Posterior vena cava (tissue), 2 donors: ENCODE results near the gene TTLL5. TPM values are rescaled to one million over a fixed set of nuclear protein-coding genes. Genes with fewer than 3 reads are reported as not detected.
"Not testable (repeated sequence)": the region's sequence is repeated elsewhere in the genome, so short reads cannot be mapped to it uniquely, and the experiment has no call there.

Experiments
- DNase-seq: peaks from one replicate; pipeline ENCODE4 v3.0.0-alpha.2; 2020; ENCODE audit warnings: low spot score
- intact Hi-C, 2 donors: fragments of 100-400 bp; cut with DNase I; formaldehyde crosslinking; loops; one replicate each; pipeline versions ENCODE4 v1.14.1 to v1.14.2; 2022 to 2023
- total RNA-seq, 2 donors: library from RNA; stranded (reverse); fragmentation: NEBNext Ultra II Directional; extraction: Animal tissue kit (Norgen Biotek cat#: 25700); gene quantifications; one replicate each; pipeline ENCODE4 v1.2.1, GENCODE V29; 2021
- donor health status: DM: yes; HTN: yes; CAD: no.
- donor health status: DM: yes; HTN: yes; CAD: no.

TTLL5 gene
- total RNA-seq, 2 donors from 2014 or later = 26.9 to 28.5 TPM

GRCh38 chr14:75685910-75686309 lies 24.9 kb downstream of the TTLL5 start:
- DNase-seq = no peak
- intact Hi-C loops = no loop called here

GRCh38 chr14:75689012-75689411 lies 28.0 kb downstream of the TTLL5 start:
- peak; percentile 86 for DNase-seq
- intact Hi-C loops = no loop called here

GRCh38 chr14:75690010-75690409 lies 29.0 kb downstream of the TTLL5 start:
- intact Hi-C loops = no loop called here

DNA sequence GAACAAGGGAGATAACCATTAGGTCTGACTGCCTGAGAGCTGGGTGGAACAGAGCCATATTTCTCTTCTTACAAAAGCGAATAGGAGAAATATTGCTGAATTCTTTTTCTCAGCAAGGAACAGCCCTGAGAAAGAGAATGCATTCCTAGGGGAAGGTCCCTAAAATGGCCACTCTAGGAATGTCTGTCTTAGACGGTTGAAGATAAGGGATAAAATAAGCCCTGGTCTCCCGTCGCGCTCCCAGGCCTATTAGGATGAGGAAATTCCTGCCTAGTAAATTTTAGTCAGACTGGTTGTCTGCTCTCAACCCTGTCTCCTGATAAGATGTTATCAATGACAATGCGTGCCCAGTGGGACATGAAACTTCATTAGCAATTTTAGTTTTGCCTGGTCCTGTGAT lies 34.0 kb downstream of the TTLL5 start:
- intact Hi-C loops, DNase-seq: not testable (repeated sequence)

More at GRCh38 chr14:75690010-75690409, 29.0 kb downstream of the TTLL5 start:
- no peak for DNase-seq

DNA sequence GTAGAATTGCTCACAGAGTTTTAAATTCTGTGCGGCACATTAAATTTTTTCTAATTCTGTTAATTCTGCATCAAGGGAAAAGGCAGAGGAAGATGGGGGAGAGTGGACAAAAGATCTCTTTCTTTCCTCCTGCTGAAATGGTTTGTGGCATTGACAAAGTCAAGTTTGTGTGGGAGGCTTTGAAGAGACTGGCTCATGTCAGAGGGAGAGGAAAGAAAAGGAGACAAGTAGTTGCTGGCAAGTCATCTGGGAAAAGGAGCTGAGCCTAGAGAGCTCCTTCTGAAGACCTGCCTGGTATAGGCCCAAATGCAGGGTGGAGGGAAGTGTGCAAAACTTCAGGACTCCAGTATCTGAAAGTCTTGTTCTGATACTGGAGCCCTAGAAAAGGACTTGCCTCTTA lies 36.3 kb downstream of the TTLL5 start:
- DNase-seq = no peak
- intact Hi-C loops = no loop called here

GRCh38 chr14:75697918-75698317 lies 36.9 kb downstream of the TTLL5 start:
- intact Hi-C loops = no loop called here
- DNase-seq = no peak

- DNase-seq = no peak
- intact Hi-C loops = no loop called here
Observed at GRCh38 chr14:75699331-75699730, 38.3 kb downstream of the TTLL5 start.

- intact Hi-C loops = no loop called here
- no peak for DNase-seq
Observed at GRCh38 chr14:75700295-75700694, 39.2 kb downstream of the TTLL5 start.

- DNase-seq = no peak
- intact Hi-C loops = no loop called here
Observed at GRCh38 chr14:75702122-75702521, 41.1 kb downstream of the TTLL5 start.

DNA sequence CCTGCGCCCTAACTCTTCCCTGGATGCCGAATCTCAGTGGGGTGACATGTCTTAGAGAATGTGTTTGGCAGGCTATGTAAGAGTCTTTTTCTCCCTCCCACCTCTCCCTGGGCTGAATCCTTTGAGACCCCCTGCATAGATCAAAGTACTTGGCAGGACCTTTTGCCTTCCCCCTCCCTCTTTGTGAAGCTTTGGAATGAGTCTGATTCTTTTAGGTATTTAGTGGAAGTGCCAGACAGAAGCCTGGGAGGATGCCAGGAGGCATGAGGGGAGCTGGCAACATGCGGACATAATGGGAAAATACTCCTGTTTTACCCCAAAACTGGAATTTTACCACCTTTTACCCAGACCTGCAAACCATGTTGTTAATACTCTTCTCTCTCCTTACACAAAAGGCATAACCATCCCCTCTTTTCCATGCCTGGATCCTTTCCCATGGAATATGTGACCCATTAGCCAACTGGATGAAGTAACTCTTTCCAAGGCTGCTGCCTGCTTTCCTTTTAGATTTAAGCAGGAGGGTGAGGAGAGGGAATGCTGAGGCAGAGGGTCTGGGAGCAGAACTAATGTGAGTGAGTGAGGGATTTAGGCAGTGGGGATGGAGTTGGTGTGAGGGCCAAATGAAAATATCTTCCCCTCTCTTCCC lies 41.7 kb downstream of the TTLL5 start:
- DNase-seq = no peak
- intact Hi-C loops = no loop called here

GRCh38 chr14:75703467-75703866 lies 42.4 kb downstream of the TTLL5 start:
- intact Hi-C loops = no loop called here
- DNase-seq = no peak

DNA sequence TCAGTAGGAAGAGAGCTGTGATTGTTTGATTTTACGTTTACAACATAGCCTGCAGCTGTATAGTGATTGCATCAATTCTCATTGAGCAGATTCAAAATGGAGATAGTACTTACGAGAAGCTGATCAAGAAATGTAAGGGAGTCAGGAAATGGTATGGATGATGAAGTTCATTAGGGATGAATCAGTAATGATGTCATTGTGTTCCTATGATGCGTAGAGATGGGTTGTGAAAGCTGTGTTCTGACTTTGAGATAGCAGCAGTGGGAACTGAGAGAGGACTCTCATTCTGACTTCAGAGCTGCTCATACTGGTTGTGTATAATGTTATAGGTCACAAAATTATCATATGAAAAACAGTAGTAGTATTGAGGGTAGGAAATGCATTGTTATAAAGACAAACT lies 44.0 kb downstream of the TTLL5 start:
- intact Hi-C loops = no loop called here
- DNase-seq = no peak

DNA sequence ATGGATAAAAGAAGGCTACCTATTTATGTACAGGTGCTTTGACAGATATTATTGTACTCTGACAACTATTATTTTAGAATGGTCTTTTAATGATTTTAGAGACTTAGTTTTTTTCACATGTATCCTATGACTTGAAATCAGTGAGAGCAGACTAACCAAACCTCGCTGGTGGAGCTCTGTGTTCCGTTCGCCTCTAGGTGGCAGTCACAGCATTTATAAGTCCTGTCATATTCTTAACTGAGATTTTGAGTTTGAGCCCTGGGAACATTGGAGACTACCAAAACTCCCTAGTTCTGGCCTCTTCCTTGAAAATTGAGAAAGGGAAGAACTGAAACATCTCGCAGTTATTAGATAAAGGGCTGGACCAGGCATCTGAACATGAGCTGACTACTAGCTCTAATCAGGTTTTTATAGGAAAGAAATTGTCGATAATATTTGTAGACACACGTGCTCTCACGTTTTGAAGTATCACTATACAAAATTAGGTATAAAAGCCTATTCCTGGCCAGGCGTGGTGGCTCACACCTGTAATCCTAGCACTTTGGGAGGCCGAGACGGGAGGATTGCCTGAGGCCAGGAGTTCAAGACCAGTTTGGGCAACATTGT lies 48.3 kb downstream of the TTLL5 start:
- intact Hi-C loops = no loop called here
- peak; percentile 87 for DNase-seq

GRCh38 chr14:75711105-75711795 lies 50.2 kb downstream of the TTLL5 start:
- intact Hi-C loops = loop anchor here (1.0 to 10.0 kb wide), 3 partner anchors 83 to 271 kb away; partner anchors contain the start of gene TGFB3 (in 1 of the 2)
- no peak for DNase-seq

DNA sequence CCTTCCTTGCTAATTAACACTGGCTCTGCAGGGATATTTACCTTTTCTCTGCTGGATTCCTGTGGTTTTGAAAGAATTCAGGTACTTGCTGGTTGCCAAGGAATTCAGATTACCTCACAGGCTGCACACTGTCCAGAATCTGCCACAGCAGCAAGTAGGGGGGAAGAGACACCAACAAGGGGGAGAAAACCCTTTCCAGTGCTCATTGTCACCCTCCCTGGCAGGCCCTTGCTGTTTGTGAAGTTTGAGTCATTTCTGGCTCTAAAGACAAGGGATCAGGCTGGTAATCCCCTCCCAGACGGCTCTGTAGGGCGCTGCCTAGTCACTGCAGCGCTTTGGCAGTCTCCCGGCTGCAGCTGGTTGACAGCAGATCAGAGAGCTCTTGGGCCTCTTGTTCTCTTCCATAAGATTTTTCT lies 50.8 kb downstream of the TTLL5 start:
- intact Hi-C loops = loop anchor here (1.0 to 10.0 kb wide), 4 partner anchors 82 to 270 kb away; partner anchors contain the start of gene TGFB3 (in 2 of the 2)
- DNase-seq = peak; percentile 81

GRCh38 chr14:75714991-75715390 lies 53.9 kb downstream of the TTLL5 start:
- intact Hi-C loops = loop anchor here (5.0 to 10.0 kb wide), 2 partner anchors 80 to 267 kb away; partner anchors contain the start of gene TGFB3 (in 1 of the 2)
- no peak for DNase-seq

DNA sequence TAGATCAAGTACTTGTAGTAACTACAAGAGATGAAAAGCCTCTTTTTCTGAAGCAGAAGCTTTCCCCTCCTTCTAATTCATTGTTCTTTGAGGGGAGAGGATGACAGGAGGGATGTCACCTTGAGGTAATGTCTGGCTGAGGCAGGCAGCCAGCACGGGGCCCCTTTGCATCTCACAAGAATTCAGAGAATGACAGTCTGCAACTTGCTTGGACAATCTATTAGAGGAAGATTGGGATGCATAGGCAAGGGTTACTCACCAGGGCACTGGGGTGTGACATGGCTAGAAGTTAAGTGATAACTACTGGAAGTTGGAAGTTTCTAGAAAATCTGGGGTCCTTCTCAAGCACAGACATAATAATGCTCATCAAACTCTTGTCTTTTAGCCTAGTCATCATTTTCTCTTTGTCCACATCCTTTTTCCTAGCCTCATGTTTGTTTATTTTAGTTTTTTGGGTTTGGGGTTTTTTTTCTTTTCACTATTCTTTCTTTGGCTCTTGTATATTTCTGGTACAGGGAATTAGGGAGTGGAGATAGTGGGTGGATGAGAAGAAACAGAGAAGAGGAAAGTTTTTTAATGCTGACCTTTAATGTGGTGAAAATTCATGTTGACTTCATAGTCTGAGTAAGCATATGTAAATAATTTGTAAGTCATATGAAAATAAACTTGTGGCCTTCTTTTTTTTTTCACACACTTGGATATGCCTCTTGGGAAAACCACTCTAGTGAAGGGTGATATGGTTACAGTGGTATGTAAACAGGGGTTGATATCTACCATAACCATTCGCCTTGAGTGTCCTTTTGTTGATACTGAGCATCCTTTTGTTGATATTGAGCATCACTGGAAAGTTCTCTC lies 55.1 kb downstream of the TTLL5 start:
- DNase-seq = no peak
- intact Hi-C loops = loop anchor here in 1 of 2 donors (10.0 kb wide), 1 partner anchor 79 kb away; no protein-coding TSS in a partner anchor

GRCh38 chr14:75717729-75718128 lies 56.7 kb downstream of the TTLL5 start:
- intact Hi-C loops = loop anchor here in 1 of 2 donors (10.0 kb wide), 1 partner anchor 77 kb away; no protein-coding TSS in a partner anchor
- no peak for DNase-seq

- intact Hi-C loops = loop anchor here in 1 of 2 donors (10.0 kb wide), 1 partner anchor 77 kb away; no protein-coding TSS in a partner anchor
- no peak for DNase-seq
Observed at GRCh38 chr14:75718199-75718598, 57.2 kb downstream of the TTLL5 start.
